GM12892 (cell line): ENCODE data around the gene WWOX.

Source experiments
- POLR2A ChIP-seq: IDR thresholded peaks from 2 replicates; pipeline ENCODE4 v1.6.1; 2011; ENCODE audit warnings: low read depth, low read length, control low read depth
- POLR2AphosphoS5 ChIP-seq: IDR thresholded peaks from 2 replicates; pipeline ENCODE4 v1.6.1; 2011; ENCODE audit warnings: low read depth, low read length, control low read depth
- TAF1 ChIP-seq: IDR thresholded peaks from 2 replicates; pipeline ENCODE4 v1.6.1; 2011; ENCODE audit warnings: low read depth, mild to moderate bottlenecking, control low read depth, low read length, borderline replicate concordance

DNA sequence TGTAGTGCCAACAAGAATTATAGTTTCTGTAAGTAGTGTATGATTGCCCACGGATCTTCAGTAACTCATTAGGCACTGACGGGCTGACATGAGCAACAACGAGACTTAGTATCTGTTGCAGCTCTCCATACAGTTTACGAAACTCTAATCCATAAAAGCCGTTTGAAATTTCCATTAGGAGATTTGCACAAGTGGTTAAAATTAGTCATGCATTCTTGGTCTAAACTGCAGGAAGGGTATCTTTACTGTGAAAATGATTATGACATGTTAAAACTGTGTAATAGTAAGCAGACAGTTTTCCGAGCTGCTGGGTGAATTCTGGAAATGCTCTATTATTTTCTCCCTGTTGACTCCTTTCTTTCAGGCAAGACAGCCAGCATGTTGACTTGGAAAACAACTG, 605.0 kb downstream of the WWOX start:
- no peak for TF ChIP-seq POLR2A
- TF ChIP-seq POLR2AphosphoS5: no peak
- TF ChIP-seq TAF1: no peak
